Measurements from ENCODE around the gene CELF1.
"Not testable (repeated sequence)": the region's sequence is repeated elsewhere in the genome, so short reads cannot be mapped to it uniquely, and the experiment has no call there.

GRCh38 chr11:47557004-47557403, 4.1 kb upstream of the CELF1 start:
- TF ChIP-seq CTCF, POLR2A (IDR thresholded peaks at IDR 0.05): not testable (repeated sequence)
